Endothelial cell of umbilical vein (primary cell): ENCODE data around the gene PTAFR. TPM values are rescaled to one million over a fixed set of nuclear protein-coding genes. Genes with fewer than 3 reads are reported as not detected.

ENCODE experiments used
- BruUV-seq: library from RNA; stranded (reverse); fragments of 400-500 nt; replicated peaks from 2 replicates; lab custom pipeline; 2021; lab: Mats Ljungman, UMichigan
- CTCF ChIA-PET: fragments of 300-600, 350-600 bp; sonication (Branson Sonifier 250); formaldehyde crosslinking; loops from one replicate; lab custom pipeline; 2021; ENCODE audit warnings: antibody characterized with exemption, inconsistent platforms; lab: Charles Lee
- POLR2A ChIA-PET: fragments of 300-600, 350-600 bp; sonication (Branson Sonifier 250); formaldehyde crosslinking; loops from one replicate; lab custom pipeline; 2021; ENCODE audit warnings: antibody characterized with exemption, inconsistent platforms; lab: Charles Lee
- DNase-seq: peaks from one replicate; pipeline ENCODE4 v3.0.0-alpha.2; 2011; ENCODE audit warnings: low read depth, low spot score
- FAIRE-seq: peaks from 2 replicates; lab custom pipeline; 2011; peaks lifted over from hg19 to GRCh38; lab: Jason Lieb, UNC
- H2AFZ ChIP-seq: 2 replicates; pipeline ENCODE4 v1.6.0; 2012; ENCODE audit warnings: low read depth, low read length, control low read depth, inconsistent platforms
- H3K27ac ChIP-seq: 2 replicates; pipeline ENCODE4 v1.5.1; 2011; ENCODE audit warnings: low read depth, mild to moderate bottlenecking, control low read depth, low read length, moderate library complexity; ENCODE audit not compliant: insufficient read depth
- H3K27me3 ChIP-seq, 2 experiments: 2 replicates each; pipeline versions ENCODE4 v1.6.0 to v1.6.1; 2011; ENCODE audit warnings: low read length in 2 of 2, mixed read lengths in 1 of 2; ENCODE audit not compliant: control insufficient read depth in 2 of 2, insufficient read depth in 2 of 2
- H3K36me3 ChIP-seq, 2 experiments: 2 replicates in 1 of 2; 3 replicates in 1 of 2; pipeline ENCODE4 v1.5.1; 2011; ENCODE audit warnings: low read length in 2 of 2, mild to moderate bottlenecking in 1 of 2, moderate library complexity in 1 of 2; ENCODE audit not compliant: control insufficient read depth in 2 of 2, insufficient read depth in 2 of 2; ENCODE audit errors: extremely low read depth in 1 of 2
- H3K4me1 ChIP-seq: 3 replicates; pipeline ENCODE4 v1.5.1; 2011; ENCODE audit warnings: mild to moderate bottlenecking, low read length; ENCODE audit not compliant: control insufficient read depth, insufficient read depth; ENCODE audit errors: extremely low read depth
- H3K4me2 ChIP-seq: 2 replicates; pipeline ENCODE4 v1.6.1; 2011; ENCODE audit warnings: low read length, control low read depth, mixed read lengths; ENCODE audit not compliant: insufficient read depth
- H3K4me3 ChIP-seq, 3 experiments: fragments of 200-600 bp in 1 of 3; sonication (generic), shearing (Covaris generic) in 1 of 3; replicated peaks in 1 of 3; 2 replicates each; pipeline ENCODE4 v1.5.1; 2011 to 2016; ENCODE audit warnings: control low read depth in 3 of 3, low read length in 3 of 3, mild to moderate bottlenecking in 2 of 3, inconsistent platforms in 1 of 3, low read depth in 1 of 3, moderate library complexity in 1 of 3; ENCODE audit not compliant: insufficient read depth in 1 of 3
- H3K79me2 ChIP-seq: 2 replicates; pipeline ENCODE4 v1.6.0; 2012; ENCODE audit warnings: low read length, inconsistent platforms; ENCODE audit not compliant: control insufficient read depth, insufficient read depth
- H3K9ac ChIP-seq: replicated peaks from 2 replicates; pipeline ENCODE3; 2011; ENCODE audit warnings: low read length, control low read depth; ENCODE audit not compliant: insufficient read depth; ENCODE audit errors: extremely low read depth
- H3K9me1 ChIP-seq: replicated peaks from 3 replicates; pipeline ENCODE4 v1.6.0; 2011; ENCODE audit warnings: mild to moderate bottlenecking, low read length; ENCODE audit not compliant: control insufficient read depth, insufficient read depth; ENCODE audit errors: extremely low read depth
- H3K9me3 ChIP-seq: replicated peaks from 2 replicates; pipeline ENCODE4 v1.5.1; 2012; ENCODE audit warnings: low read length, inconsistent platforms; ENCODE audit not compliant: control insufficient read depth, insufficient read depth
- H4K20me1 ChIP-seq: replicated peaks from 2 replicates; pipeline ENCODE3; 2011; ENCODE audit warnings: mild to moderate bottlenecking, low read length; ENCODE audit not compliant: control insufficient read depth, insufficient read depth; ENCODE audit errors: extremely low read depth
- CTCF ChIP-seq, 2 donors: IDR thresholded peaks; 1 replicate in 1 of 2; 2 replicates in 1 of 2; pipeline ENCODE4 v1.5.1; 2011; ENCODE audit warnings: low read length in 2 of 2, mild to moderate bottlenecking in 2 of 2, moderate library complexity in 2 of 2, control low read depth in 1 of 2, inconsistent platforms in 1 of 2, low read depth in 1 of 2; ENCODE audit not compliant: insufficient read depth in 1 of 2; ENCODE audit errors: extremely low read depth in 1 of 2
- EZH2 ChIP-seq: IDR thresholded peaks from 2 replicates; pipeline ENCODE4 v1.6.1; 2012; ENCODE audit warnings: borderline replicate concordance, low read depth, mild to moderate bottlenecking, moderate library complexity, low read length, inconsistent platforms; ENCODE audit not compliant: severe bottlenecking
- FOS ChIP-seq: IDR thresholded peaks from 2 replicates; pipeline ENCODE4 v1.6.1; 2011; ENCODE audit warnings: mild to moderate bottlenecking, low read length, moderate library complexity, borderline replicate concordance; ENCODE audit not compliant: insufficient read depth
- GATA2 ChIP-seq: IDR thresholded peaks from 2 replicates; pipeline ENCODE4 v1.7.0; 2011; ENCODE audit warnings: low read depth, mild to moderate bottlenecking, moderate library complexity, mixed read lengths, low read length; ENCODE audit not compliant: insufficient read length, insufficient read depth
- JUN ChIP-seq: IDR thresholded peaks from 2 replicates; pipeline ENCODE4 v1.6.1; 2011; ENCODE audit warnings: borderline replicate concordance, low read depth; ENCODE audit not compliant: insufficient read length, insufficient read depth
- MAX ChIP-seq: IDR thresholded peaks from 2 replicates; pipeline ENCODE4 v1.6.1; 2011; ENCODE audit not compliant: insufficient read depth, insufficient read length
- MYC ChIP-seq: IDR thresholded peaks from one replicate; pipeline ENCODE4 v1.6.1; 2011; ENCODE audit warnings: mild to moderate bottlenecking, low read depth, low read length
- POLR2A ChIP-seq: IDR thresholded peaks from 2 replicates; pipeline ENCODE4 v1.6.1; 2012; ENCODE audit warnings: low read depth, mild to moderate bottlenecking, control low read depth, low read length
- POLR2AphosphoS5 ChIP-seq: IDR thresholded peaks from 2 replicates; pipeline ENCODE4 v1.6.1; 2012; ENCODE audit warnings: low read depth, mild to moderate bottlenecking, control low read depth, low read length, moderate library complexity; ENCODE audit not compliant: insufficient read depth
- dilution Hi-C: fragments of 300-500 bp; cut with MboI; formaldehyde crosslinking; loops from one replicate; pipeline ENCODE4 v1.15.0; 2019; ENCODE audit warnings: low sequenced_read_pairs; ENCODE audit not compliant: extremely low pct_ligation_motif_present
- intact Hi-C: fragments of 100-400 bp; cut with micrococcal nuclease; formaldehyde crosslinking; loops from one replicate; pipeline ENCODE4 v1.10.0; 2022
- polyA plus RNA-seq, 4 experiments: library from polyadenylated mRNA; depleted of rRNA in 3 of 4; stranded (reverse) in 3 of 4; unstranded in 1 of 4; fragments of >200 nt; gene quantifications; 2 replicates each; pipeline versions ENCODE4 v1.2.1 to v1.2.3, GENCODE V29; 2011 to 2012; ENCODE audit warnings: missing spikeins in 1 of 4
- total RNA-seq: library from RNA; stranded (reverse); gene quantifications from 2 replicates; pipeline ENCODE4 v1.2.3, GENCODE V29; 2021

PTAFR gene
- total and polyA plus RNA-seq, 2 donors (not counting 3 experiments of a cell fraction or from before 2014, with no cell fraction given) = 0.20 to 0.32 TPM

- Histone ChIP-seq H3K79me2 (no peaks in the 10 kb centered on the region), H3K4me1 (peaks cover 21% of the 10 kb centered on the region), H3K4me2 (no peak overlapping the region), H3K27ac (no peak overlapping the region), H2AFZ (no peak overlapping the region), H3K27me3 (no peaks in the 10 kb centered on the region), H3K9ac (no peak overlapping the region), H3K4me3 (no peak overlapping the region), H3K9me1 (no peaks in the 10 kb centered on the region), H3K9me3 (no peaks in the 10 kb centered on the region), H4K20me1 (no peaks in the 10 kb centered on the region), H3K36me3 (no peaks in the 10 kb centered on the region)
- TF ChIP-seq MYC (no peak), FOS (no peak), CTCF (IDR thresholded peaks at IDR 0.05; ENCODE audit: extremely low read depth in 1 of 2, insufficient read depth in 1 of 2, low read depth in 1 of 2, low read length in 2 of 2) (no peak), EZH2 (no peak), POLR2A (no peak), GATA2 (no peak), POLR2AphosphoS5 (no peak), JUN (no peak), MAX (no peak)
- BruUV-seq = no TSS peak
- CTCF ChIA-PET = interaction anchor here (0.7 to 1.8 kb wide), 2 partner anchors 39 to 94 kb away, joined by 3 to 5 read pairs; no protein-coding TSS in a partner anchor
- FAIRE-seq (no peak), DNase-seq (no peak)
- dilution Hi-C loops (no loop called here), intact Hi-C loops (loop anchor here (5.0 kb wide), 1 partner anchor 47 kb away; no protein-coding TSS in a partner anchor)
- POLR2A ChIA-PET = no interaction called here
Observed at GRCh38 chr1:28114844-28115243, 61.6 kb downstream of the PTAFR start.
